Heart right ventricle (tissue), 16 donors: ENCODE measurements around the gene LMOD3. TPM values are rescaled to one million over a fixed set of nuclear protein-coding genes. Genes with fewer than 3 reads are reported as not detected.

Experiments
- ATAC-seq, 8 donors: fragments of 200-7000 bp; cut with Tn5 transposase; one replicate each; pipeline ENCODE4 v1.9.1; 2020; ENCODE audit warnings: mild to moderate bottlenecking in 8 of 8, moderate library complexity in 8 of 8, moderate number of reproducible peaks in 1 of 8
- DNase-seq, 2 donors: peaks; one replicate each; pipeline ENCODE4 v3.0.0-alpha.2; 2020
- H3K27ac ChIP-seq, 10 donors: fragments of 200-600 bp; sonication (generic) in 2 of 10; one replicate each; pipeline versions ENCODE4 v1.5.0 to v1.8.0; 2020 to 2022; ENCODE audit warnings: mild to moderate bottlenecking in 3 of 10
- H3K27me3 ChIP-seq, 7 donors: fragments of 200-600 bp; one replicate each; pipeline ENCODE4 v1.8.0; 2021 to 2022; ENCODE audit warnings: mild to moderate bottlenecking in 2 of 7
- H3K36me3 ChIP-seq, 9 donors: fragments of 200-600 bp; sonication (generic) in 1 of 9; one replicate each; pipeline versions ENCODE4 v1.5.0 to v1.8.0; 2020 to 2022; ENCODE audit warnings: mild to moderate bottlenecking in 2 of 9
- H3K4me1 ChIP-seq, 9 donors: fragments of 200-600 bp; sonication (generic) in 1 of 9; one replicate each; pipeline versions ENCODE4 v1.5.0 to v1.8.0; 2020 to 2022; ENCODE audit warnings: mild to moderate bottlenecking in 4 of 9
- H3K4me3 ChIP-seq, 10 donors: fragments of 200-600 bp; sonication (generic) in 2 of 10; one replicate each; pipeline versions ENCODE4 v1.5.0 to v1.8.0; 2020 to 2022; ENCODE audit warnings: mild to moderate bottlenecking in 7 of 10, moderate library complexity in 2 of 10
- H3K9me3 ChIP-seq, 11 donors: fragments of 200-600 bp in 10 of 11; sonication (generic) in 2 of 11; one replicate each; pipeline versions ENCODE4 v1.5.0 to v1.8.0; 2013 to 2022; ENCODE audit warnings: mild to moderate bottlenecking in 2 of 11, control low read depth in 1 of 11, moderate library complexity in 1 of 11
- WGBS, 2 donors: extraction: QIAGEN DNeasy Blood & Tissue Kit; methylation state at CpG; one replicate each; pipeline ENCODE4 v1.1.7; 2013; ENCODE audit warnings: inconsistent platforms in 1 of 2; 5-methylcytosine and 5-hydroxymethylcytosine counted together
- intact Hi-C, 10 donors: fragments of 100-400 bp; cut with DNase I; formaldehyde crosslinking; loops; one replicate each; pipeline versions ENCODE4 v1.11.1 to v1.14.2; 2022
- polyA plus RNA-seq, 2 donors: library from polyadenylated mRNA; stranded (reverse); fragments of 200-250 nt; gene quantifications; one replicate each; pipeline ENCODE4 v1.2.3, GENCODE V29; 2013
- total RNA-seq, 10 donors: library from RNA; stranded (reverse); fragmentation: NEBNext Ultra II Directional in 3 of 10; extraction: Animal tissue kit (Norgen Biotek cat#: 25700) in 3 of 10; gene quantifications; one replicate each; pipeline versions ENCODE4 v1.2.1 to v1.2.4, GENCODE V29; 2021 to 2023
- TF ChIP-seq, protein P1 (sequence below), 9 donors: fragments of 200-600 bp; sonication (generic) in 2 of 9; IDR thresholded peaks; one replicate each; pipeline versions ENCODE4 v1.5.0 to v1.8.0; 2021 to 2022; ENCODE audit warnings: antibody characterized with exemption in 9 of 9, mild to moderate bottlenecking in 5 of 9, moderate library complexity in 1 of 9
- donor health status: Arrhythmogenic right ventricular cardiomyopathy.
- donor health status: ischemic (EF 13 %, LVEDD 7.1; RV severe dilation, severe dysfunction).
- donor health status: healthy with polysubstance abuse.
- donor health status: DM: no; HTN: yes; CAD: no.
- donor health status: DM: no; HTN: no; CAD: no.
- donor health status: ischemic (EF 25% LVEDD 6.9; RV normal size, moderate dysfunction).
- donor health status: ischemic (EF 25% LVEDD 5.7; RV mildly dilated, moderate dysfunction).
- donor health status: healthy.
- donor health status: DM: yes; HTN: yes; CAD: no.
- donor health status: Ischemic cardiomyopathy.
- donor health status: ischemic (EF 35%, LVEDD 5.7; RV mildly dilated, moderate dysfunction).
- donor health status: nonischemic (EF 11% LVEDD 7.7; RV severe dilation, severe dysfunction).
- donor health status: DM: yes; HTN: yes; CAD: no.
- donor health status: PGD.
- donor health status: ischemic (EF 29% LVEDD 5.4; RV normal size, mild dysfunction).
- donor health status: nonischemic (EF 23%, LVEDD 6.1; RV moderate dilation, normal function).

Gene LMOD3
- total and polyA plus RNA-seq, 12 donors = 28.6 to 240 (median 182) TPM

DNA sequence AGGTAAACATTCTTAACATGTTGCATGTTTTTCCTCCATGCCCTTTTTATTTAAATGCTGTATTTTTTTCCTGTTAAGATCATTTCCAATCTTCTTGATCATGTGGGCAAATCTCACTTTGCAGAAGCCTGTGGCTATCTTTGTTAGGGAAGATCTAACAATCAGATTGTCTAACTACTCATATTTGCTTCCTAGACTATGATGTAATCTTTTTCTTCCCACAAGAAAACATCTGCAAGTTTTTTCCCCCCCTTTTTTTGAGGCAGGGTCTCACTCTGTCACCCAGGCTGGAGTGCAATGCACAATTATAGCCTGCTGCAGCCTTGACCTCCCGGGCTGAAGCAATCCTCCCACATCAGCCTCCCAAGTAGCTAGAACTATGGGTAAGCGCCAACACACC is 15.0 kb upstream of the LMOD3 start:
- TF ChIP-seq, protein P1, sequence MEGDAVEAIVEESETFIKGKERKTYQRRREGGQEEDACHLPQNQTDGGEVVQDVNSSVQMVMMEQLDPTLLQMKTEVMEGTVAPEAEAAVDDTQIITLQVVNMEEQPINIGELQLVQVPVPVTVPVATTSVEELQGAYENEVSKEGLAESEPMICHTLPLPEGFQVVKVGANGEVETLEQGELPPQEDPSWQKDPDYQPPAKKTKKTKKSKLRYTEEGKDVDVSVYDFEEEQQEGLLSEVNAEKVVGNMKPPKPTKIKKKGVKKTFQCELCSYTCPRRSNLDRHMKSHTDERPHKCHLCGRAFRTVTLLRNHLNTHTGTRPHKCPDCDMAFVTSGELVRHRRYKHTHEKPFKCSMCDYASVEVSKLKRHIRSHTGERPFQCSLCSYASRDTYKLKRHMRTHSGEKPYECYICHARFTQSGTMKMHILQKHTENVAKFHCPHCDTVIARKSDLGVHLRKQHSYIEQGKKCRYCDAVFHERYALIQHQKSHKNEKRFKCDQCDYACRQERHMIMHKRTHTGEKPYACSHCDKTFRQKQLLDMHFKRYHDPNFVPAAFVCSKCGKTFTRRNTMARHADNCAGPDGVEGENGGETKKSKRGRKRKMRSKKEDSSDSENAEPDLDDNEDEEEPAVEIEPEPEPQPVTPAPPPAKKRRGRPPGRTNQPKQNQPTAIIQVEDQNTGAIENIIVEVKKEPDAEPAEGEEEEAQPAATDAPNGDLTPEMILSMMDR (IDR thresholded peaks at IDR 0.05) = no peak
- DNase-seq = no peak
- intact Hi-C loops = no loop called here
- H3K36me3 ChIP-seq = no peaks in the 10 kb centered on the region
- H3K9me3 ChIP-seq = no peaks in the 10 kb centered on the region
- no peak for ATAC-seq
- WGBS, 2 donors = 87% methylated on average over 2 of the region's 2 CpGs
- H3K4me3 ChIP-seq = no peak overlapping the region
- H3K27me3 ChIP-seq = no peaks in the 10 kb centered on the region
- H3K27ac ChIP-seq = no peak overlapping the region
- peaks cover 0 to 4% (median 0%) of the 10 kb centered on the region in 9 donors for H3K4me1 ChIP-seq

DNA sequence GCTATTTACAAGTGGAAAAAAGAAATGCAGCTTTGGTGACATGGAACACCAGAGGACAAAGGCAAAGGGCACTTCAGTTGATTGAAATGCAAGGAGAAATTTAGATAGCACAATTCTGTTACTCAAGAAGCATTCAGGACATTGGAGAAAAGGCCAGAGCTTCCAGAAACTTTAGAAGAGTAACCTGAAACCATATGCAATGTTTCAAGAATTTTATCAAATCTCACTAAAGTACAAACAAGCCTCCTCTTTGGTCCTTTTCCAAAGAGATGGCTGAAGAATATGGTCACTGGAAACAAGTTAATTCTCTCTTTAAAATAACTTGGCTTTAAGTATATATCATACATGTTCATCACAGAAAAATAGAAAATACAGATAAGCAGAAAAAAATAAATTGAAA is 14.6 kb upstream of the LMOD3 start:
- H3K36me3 ChIP-seq = no peaks in the 10 kb centered on the region
- H3K27me3 ChIP-seq = no peaks in the 10 kb centered on the region
- no peak for DNase-seq
- H3K4me3 ChIP-seq = no peak overlapping the region
- intact Hi-C loops = no loop called here
- TF ChIP-seq, protein P1 (IDR thresholded peaks at IDR 0.05) = no peak
- peaks cover 0 to under 1% (median 0%) of the 10 kb centered on the region in 9 donors for H3K4me1 ChIP-seq
- H3K27ac ChIP-seq = no peak overlapping the region
- H3K9me3 ChIP-seq = no peaks in the 10 kb centered on the region
- no peak for ATAC-seq

DNA sequence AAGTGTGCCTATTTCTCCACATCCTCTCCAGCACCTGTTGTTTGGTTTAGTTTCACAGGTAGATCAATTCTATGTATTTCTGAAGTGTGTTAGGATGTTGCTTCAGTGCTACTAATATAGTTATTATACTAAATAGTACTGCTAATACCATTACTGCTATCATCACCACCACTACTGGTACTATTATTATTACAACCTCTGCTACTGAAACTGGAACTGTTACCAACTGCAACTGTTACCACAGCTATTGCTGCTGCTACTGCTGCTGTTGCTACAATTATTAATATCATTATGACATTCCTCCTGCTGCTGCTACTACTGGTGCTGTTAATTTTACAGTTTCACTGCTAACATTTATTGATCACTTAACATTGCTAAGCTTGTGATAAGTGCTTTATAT is 8.3 kb upstream of the LMOD3 start:
- DNase-seq (no peak), ATAC-seq (no peak)
- TF ChIP-seq, protein P1 (IDR thresholded peaks at IDR 0.05) = no peak
- intact Hi-C loops = no loop called here
- Histone ChIP-seq H3K27me3 (no peaks in the 10 kb centered on the region), H3K9me3 (no peaks in the 10 kb centered on the region), H3K27ac (no peak overlapping the region), H3K4me1 (no peaks in the 10 kb centered on the region), H3K36me3 (no peaks in the 10 kb centered on the region), H3K4me3 (no peak overlapping the region)

DNA sequence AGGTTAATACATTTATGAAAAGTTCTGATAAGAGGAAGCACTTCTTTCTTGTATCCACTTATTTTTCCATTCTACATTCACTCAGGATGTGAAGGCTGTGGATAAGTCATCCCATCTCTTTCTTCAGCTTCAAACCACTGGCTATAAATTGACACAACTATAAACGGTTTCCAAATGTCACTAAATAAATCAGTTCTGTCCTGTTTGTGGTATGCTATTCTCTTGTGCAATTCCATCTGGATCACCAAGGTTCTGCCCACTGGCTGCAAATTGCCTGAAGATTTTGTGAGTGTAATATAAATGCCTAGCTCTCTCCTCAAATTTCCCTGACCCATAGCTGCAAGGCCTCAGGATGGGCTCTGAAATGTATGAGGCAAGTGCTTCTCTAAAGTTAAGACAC is 7.1 kb upstream of the LMOD3 start:
- 45 to 52% methylated on average over 1 of the region's 1 CpG for WGBS, 2 donors
- TF ChIP-seq, protein P1 (IDR thresholded peaks at IDR 0.05) = no peak
- intact Hi-C loops = no loop called here
- Histone ChIP-seq H3K4me1 (no peaks in the 10 kb centered on the region), H3K4me3 (no peak overlapping the region), H3K9me3 (no peaks in the 10 kb centered on the region), H3K36me3 (no peaks in the 10 kb centered on the region), H3K27me3 (no peaks in the 10 kb centered on the region), H3K27ac (no peak overlapping the region)
- DNase-seq (no peak), ATAC-seq (no peak)

DNA sequence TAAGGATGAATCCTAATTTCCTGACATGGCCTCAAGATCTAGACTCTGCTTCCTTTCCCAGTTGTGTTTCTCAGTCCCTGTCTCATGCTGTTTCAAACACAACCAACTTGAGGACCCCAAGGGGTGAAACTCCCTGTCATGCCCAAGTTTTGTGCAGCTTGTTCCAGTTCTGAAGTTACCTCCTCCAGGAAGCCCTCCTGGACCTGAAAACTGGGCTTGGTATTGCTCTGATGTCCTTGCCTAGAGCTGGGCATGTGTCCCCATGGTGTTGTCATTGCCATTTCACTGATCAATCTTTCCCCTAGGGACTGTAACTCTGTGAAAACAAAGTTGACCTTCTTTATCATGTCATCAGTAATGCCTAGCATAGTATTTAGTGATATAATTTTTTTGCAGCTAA is 6.1 kb upstream of the LMOD3 start:
- intact Hi-C loops = no loop called here
- Histone ChIP-seq H3K27ac (no peak overlapping the region), H3K4me1 (peaks cover 0 to under 1% (median 0%) of the 10 kb centered on the region in 9 donors), H3K27me3 (no peaks in the 10 kb centered on the region), H3K9me3 (no peaks in the 10 kb centered on the region), H3K36me3 (no peaks in the 10 kb centered on the region), H3K4me3 (no peak overlapping the region)
- ATAC-seq (no peak), DNase-seq (no peak)
- TF ChIP-seq, protein P1 (IDR thresholded peaks at IDR 0.05) = no peak
